Heart right ventricle (tissue), 16 donors: Measurements from ENCODE around the gene GALNT7. TPM values are rescaled to one million over a fixed set of nuclear protein-coding genes. Genes with fewer than 3 reads are reported as not detected.

Source experiments
- ATAC-seq, 8 donors: fragments of 200-7000 bp; cut with Tn5 transposase; one replicate each; pipeline ENCODE4 v1.9.1; 2020; ENCODE audit warnings: mild to moderate bottlenecking in 8 of 8, moderate library complexity in 8 of 8, moderate number of reproducible peaks in 1 of 8
- DNase-seq, 2 donors: peaks; one replicate each; pipeline ENCODE4 v3.0.0-alpha.2; 2020
- H3K27ac ChIP-seq, 10 donors: fragments of 200-600 bp; sonication (generic) in 2 of 10; one replicate each; pipeline versions ENCODE4 v1.5.0 to v1.8.0; 2020 to 2022; ENCODE audit warnings: mild to moderate bottlenecking in 3 of 10
- H3K27me3 ChIP-seq, 7 donors: fragments of 200-600 bp; one replicate each; pipeline ENCODE4 v1.8.0; 2021 to 2022; ENCODE audit warnings: mild to moderate bottlenecking in 2 of 7
- H3K36me3 ChIP-seq, 9 donors: fragments of 200-600 bp; sonication (generic) in 1 of 9; one replicate each; pipeline versions ENCODE4 v1.5.0 to v1.8.0; 2020 to 2022; ENCODE audit warnings: mild to moderate bottlenecking in 2 of 9
- H3K4me1 ChIP-seq, 9 donors: fragments of 200-600 bp; sonication (generic) in 1 of 9; one replicate each; pipeline versions ENCODE4 v1.5.0 to v1.8.0; 2020 to 2022; ENCODE audit warnings: mild to moderate bottlenecking in 4 of 9
- H3K4me3 ChIP-seq, 10 donors: fragments of 200-600 bp; sonication (generic) in 2 of 10; one replicate each; pipeline versions ENCODE4 v1.5.0 to v1.8.0; 2020 to 2022; ENCODE audit warnings: mild to moderate bottlenecking in 7 of 10, moderate library complexity in 2 of 10
- H3K9me3 ChIP-seq, 11 donors: fragments of 200-600 bp in 10 of 11; sonication (generic) in 2 of 11; one replicate each; pipeline versions ENCODE4 v1.5.0 to v1.8.0; 2013 to 2022; ENCODE audit warnings: mild to moderate bottlenecking in 2 of 11, control low read depth in 1 of 11, moderate library complexity in 1 of 11
- CTCF ChIP-seq, 9 donors: fragments of 200-600 bp; sonication (generic) in 2 of 9; IDR thresholded peaks; one replicate each; pipeline versions ENCODE4 v1.5.0 to v1.8.0; 2021 to 2022; ENCODE audit warnings: antibody characterized with exemption in 9 of 9, mild to moderate bottlenecking in 5 of 9, moderate library complexity in 1 of 9
- WGBS, 2 donors: extraction: QIAGEN DNeasy Blood & Tissue Kit; methylation state at CpG; one replicate each; pipeline ENCODE4 v1.1.7; 2013; ENCODE audit warnings: inconsistent platforms in 1 of 2; 5-methylcytosine and 5-hydroxymethylcytosine counted together
- intact Hi-C, 10 donors: fragments of 100-400 bp; cut with DNase I; formaldehyde crosslinking; loops; one replicate each; pipeline versions ENCODE4 v1.11.1 to v1.14.2; 2022
- microRNA-seq, 2 donors: library from miRNA; unstranded; fragments of <30 nt; microRNA quantifications; one replicate each; pipeline ENCODE4 v1.2.0, GENCODE V29; 2021
- polyA plus RNA-seq, 2 donors: library from polyadenylated mRNA; stranded (reverse); fragments of 200-250 nt; gene quantifications; one replicate each; pipeline ENCODE4 v1.2.3, GENCODE V29; 2013
- total RNA-seq, 10 donors: library from RNA; stranded (reverse); fragmentation: NEBNext Ultra II Directional in 3 of 10; extraction: Animal tissue kit (Norgen Biotek cat#: 25700) in 3 of 10; gene quantifications; one replicate each; pipeline versions ENCODE4 v1.2.1 to v1.2.4, GENCODE V29; 2021 to 2023
- donor health status: Arrhythmogenic right ventricular cardiomyopathy.
- donor health status: ischemic (EF 13 %, LVEDD 7.1; RV severe dilation, severe dysfunction).
- donor health status: healthy with polysubstance abuse.
- donor health status: DM: no; HTN: yes; CAD: no.
- donor health status: DM: no; HTN: no; CAD: no.
- donor health status: ischemic (EF 25% LVEDD 6.9; RV normal size, moderate dysfunction).
- donor health status: ischemic (EF 25% LVEDD 5.7; RV mildly dilated, moderate dysfunction).
- donor health status: healthy.
- donor health status: DM: yes; HTN: yes; CAD: no.
- donor health status: Ischemic cardiomyopathy.
- donor health status: ischemic (EF 35%, LVEDD 5.7; RV mildly dilated, moderate dysfunction).
- donor health status: nonischemic (EF 11% LVEDD 7.7; RV severe dilation, severe dysfunction).
- donor health status: DM: yes; HTN: yes; CAD: no.
- donor health status: PGD.
- donor health status: ischemic (EF 29% LVEDD 5.4; RV normal size, mild dysfunction).
- donor health status: nonischemic (EF 23%, LVEDD 6.1; RV moderate dilation, normal function).

Gene GALNT7
- total and polyA plus RNA-seq, 12 donors: 2.2 to 8.8 (median 5.3) TPM

GRCh38 chr4:173370130-173370476, 201.5 kb downstream of the GALNT7 start:
- Histone ChIP-seq H3K27me3 (no peaks in the 10 kb centered on the region), H3K27ac (peak overlapping the region; percentile 89 to 98 (median 95)), H3K36me3 (peaks cover 0 to under 1% (median 0%) of the 10 kb centered on the region in 9 donors), H3K4me1 (peaks cover 0 to 63% (median 42%) of the 10 kb centered on the region in 9 donors), H3K9me3 (no peaks in the 10 kb centered on the region), H3K4me3 (peak overlapping the region; percentile 64 to 94 (median 80))
- DNase-seq (peak; percentile 66 to 82), ATAC-seq (peak; percentile 11 to 57 (median 34))
- TF ChIP-seq CTCF (IDR thresholded peaks at IDR 0.05): no peak
- intact Hi-C loops: loop anchor here in 7 of 10 donors (1.0 to 5.0 kb wide), 5 partner anchors 36 to 47 kb away; partner anchors contain the start of gene HMGB2 (in 5 of the 7)
- 0% methylated on average over 14 of the region's 14 CpGs for WGBS, 2 donors

GRCh38 chr4:173370477-173371291, 202.1 kb downstream of the GALNT7 start, which contains the start of gene SAP30:
SAP30 (plus strand) TSS chr4:173370954; CDS start chr4:173371183, 229 bp downstream.
- Histone ChIP-seq H3K27ac (peak within 1 kb of the TSS; percentile 89 to 98 (median 95)), H3K27me3 (no peaks in the 10 kb centered on the region), H3K4me1 (peaks cover 0 to 60% (median 39%) of the 10 kb centered on the region in 9 donors), H3K9me3 (no peaks in the 10 kb centered on the region), H3K4me3 (peak within 1 kb of the TSS; percentile 64 to 94 (median 80)), H3K36me3 (peaks cover 0 to 6% (median 0%) of the 10 kb centered on the region in 9 donors)
- TF ChIP-seq CTCF (IDR thresholded peaks at IDR 0.05): no peak
- ATAC-seq (peak; percentile 95 to 99 (median 96)), DNase-seq (peak; percentile 99)
- 0% methylated on average over 71 to 72 of the region's 72 CpGs for WGBS, 2 donors
- intact Hi-C loops: loop anchor here in 7 of 10 donors (1.0 to 5.0 kb wide), 5 partner anchors 36 to 47 kb away; partner anchors contain the start of gene HMGB2 (in 6 of the 7)

- intact Hi-C loops: loop anchor here in 7 of 10 donors (1.0 to 5.0 kb wide), 6 partner anchors 37 to 46 kb away; partner anchors contain the start of gene HMGB2 (in 3 of the 7)
- no peak for TF ChIP-seq CTCF (IDR thresholded peaks at IDR 0.05)
- H3K27ac ChIP-seq: peak overlapping the region; percentile 62 to 98 (median 94)
- peak in 5 of 8 donors; percentile 20 to 45 (median 29) for ATAC-seq
- H3K4me1 ChIP-seq: peaks cover 0 to 58% (median 36%) of the 10 kb centered on the region in 9 donors
- WGBS, 2 donors: 0 to 1% methylated on average over 63 to 68 of the region's 68 CpGs
- H3K27me3 ChIP-seq: no peaks in the 10 kb centered on the region
- DNase-seq: peak; percentile 69 to 79
- peaks cover 0 to 15% (median 0%) of the 10 kb centered on the region in 9 donors for H3K36me3 ChIP-seq
- H3K9me3 ChIP-seq: no peaks in the 10 kb centered on the region
- H3K4me3 ChIP-seq: peak overlapping the region; percentile 59 to 94 (median 80)
These were observed 202.9 kb downstream of the GALNT7 start for GRCh38 chr4:173371292-173372192.

Small RNA genes within 50 kb of the gene (microRNA-seq; reads per million reads assigned to microRNA genes)
- gene MIR548T: 0 reads per million in 2 donors

Other genes starting within 250 kb of the GALNT7 start
- gene HMGB2, start 165.5 kb downstream of the GALNT7 start, total RNA-seq: 10 to 100 TPM; 27.3 to 82.6 (median 49.8) TPM
- 10 to 100 TPM; 46.9 to 97.6 TPM for gene HMGB2, start 165.5 kb downstream of the GALNT7 start, polyA plus RNA-seq
- gene SAP30, start 202.1 kb downstream of the GALNT7 start, total RNA-seq: 10 to 100 TPM in 9 of 10 donors, 1 to 10 TPM in 1; 9.2 to 22.2 (median 12.3) TPM
- 10 to 100 TPM in 1 of 2 donors, 1 to 10 TPM in 1; 4.0 to 14.0 TPM for gene SAP30, start 202.1 kb downstream of the GALNT7 start, polyA plus RNA-seq
- under 1 TPM; 0.10 to 0.56 (median 0.26) TPM for gene SCRG1, start 230.3 kb downstream of the GALNT7 start, total RNA-seq
- under 1 TPM; 0.15 to 0.48 TPM for gene SCRG1, start 230.3 kb downstream of the GALNT7 start, polyA plus RNA-seq